ENCODE data around the gene TANGO2.

GRCh38 chr22:19995611-19996339 is 25.1 kb upstream of the TANGO2 start:
- TF ChIP-seq, protein P1, sequence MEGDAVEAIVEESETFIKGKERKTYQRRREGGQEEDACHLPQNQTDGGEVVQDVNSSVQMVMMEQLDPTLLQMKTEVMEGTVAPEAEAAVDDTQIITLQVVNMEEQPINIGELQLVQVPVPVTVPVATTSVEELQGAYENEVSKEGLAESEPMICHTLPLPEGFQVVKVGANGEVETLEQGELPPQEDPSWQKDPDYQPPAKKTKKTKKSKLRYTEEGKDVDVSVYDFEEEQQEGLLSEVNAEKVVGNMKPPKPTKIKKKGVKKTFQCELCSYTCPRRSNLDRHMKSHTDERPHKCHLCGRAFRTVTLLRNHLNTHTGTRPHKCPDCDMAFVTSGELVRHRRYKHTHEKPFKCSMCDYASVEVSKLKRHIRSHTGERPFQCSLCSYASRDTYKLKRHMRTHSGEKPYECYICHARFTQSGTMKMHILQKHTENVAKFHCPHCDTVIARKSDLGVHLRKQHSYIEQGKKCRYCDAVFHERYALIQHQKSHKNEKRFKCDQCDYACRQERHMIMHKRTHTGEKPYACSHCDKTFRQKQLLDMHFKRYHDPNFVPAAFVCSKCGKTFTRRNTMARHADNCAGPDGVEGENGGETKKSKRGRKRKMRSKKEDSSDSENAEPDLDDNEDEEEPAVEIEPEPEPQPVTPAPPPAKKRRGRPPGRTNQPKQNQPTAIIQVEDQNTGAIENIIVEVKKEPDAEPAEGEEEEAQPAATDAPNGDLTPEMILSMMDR (conservative IDR thresholded peaks at IDR 0.05; ENCODE audit: low read depth, low read length): no peak
- TF ChIP-seq EZH2 (IDR thresholded peaks at IDR 0.05; ENCODE audit: borderline replicate concordance, low read depth, low read length, poor library complexity, severe bottlenecking): no peak

Measured in A673 (cell line).